NOMO-1 treated with dmso at 0.1 percent for 144 hours (cell line): ENCODE results near the gene TPX2.
"Not testable (repeated sequence)": the region's sequence is repeated elsewhere in the genome, so short reads cannot be mapped to it uniquely, and the experiment has no call there.

Source experiments
- DNase-seq: peaks from one replicate; lab custom pipeline; 2025; ENCODE audit not compliant: unreplicated experiment; lab: John Stamatoyannopoulos, UW

TPX2 gene

DNA sequence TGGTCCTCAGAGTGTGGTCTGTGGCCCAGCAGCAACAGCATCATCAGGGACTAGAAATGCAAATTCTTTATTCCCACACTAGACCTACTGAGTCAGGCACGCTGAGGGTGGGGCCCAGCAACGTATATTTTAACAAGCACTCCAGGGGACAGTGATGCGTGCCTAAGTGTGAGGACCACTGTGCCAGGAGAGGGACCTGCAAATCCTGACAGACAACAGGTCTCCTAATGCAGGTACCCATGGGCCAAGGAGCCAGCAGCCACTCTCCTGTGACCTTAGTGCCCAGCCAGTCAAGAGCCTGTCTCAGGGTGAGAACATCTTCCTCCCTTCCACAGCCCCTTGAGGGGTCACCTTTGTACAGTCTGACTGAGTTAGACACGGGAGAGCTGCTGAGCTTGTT is 72.1 kb downstream of the TPX2 start:
- DNase-seq, result no peak

DNA sequence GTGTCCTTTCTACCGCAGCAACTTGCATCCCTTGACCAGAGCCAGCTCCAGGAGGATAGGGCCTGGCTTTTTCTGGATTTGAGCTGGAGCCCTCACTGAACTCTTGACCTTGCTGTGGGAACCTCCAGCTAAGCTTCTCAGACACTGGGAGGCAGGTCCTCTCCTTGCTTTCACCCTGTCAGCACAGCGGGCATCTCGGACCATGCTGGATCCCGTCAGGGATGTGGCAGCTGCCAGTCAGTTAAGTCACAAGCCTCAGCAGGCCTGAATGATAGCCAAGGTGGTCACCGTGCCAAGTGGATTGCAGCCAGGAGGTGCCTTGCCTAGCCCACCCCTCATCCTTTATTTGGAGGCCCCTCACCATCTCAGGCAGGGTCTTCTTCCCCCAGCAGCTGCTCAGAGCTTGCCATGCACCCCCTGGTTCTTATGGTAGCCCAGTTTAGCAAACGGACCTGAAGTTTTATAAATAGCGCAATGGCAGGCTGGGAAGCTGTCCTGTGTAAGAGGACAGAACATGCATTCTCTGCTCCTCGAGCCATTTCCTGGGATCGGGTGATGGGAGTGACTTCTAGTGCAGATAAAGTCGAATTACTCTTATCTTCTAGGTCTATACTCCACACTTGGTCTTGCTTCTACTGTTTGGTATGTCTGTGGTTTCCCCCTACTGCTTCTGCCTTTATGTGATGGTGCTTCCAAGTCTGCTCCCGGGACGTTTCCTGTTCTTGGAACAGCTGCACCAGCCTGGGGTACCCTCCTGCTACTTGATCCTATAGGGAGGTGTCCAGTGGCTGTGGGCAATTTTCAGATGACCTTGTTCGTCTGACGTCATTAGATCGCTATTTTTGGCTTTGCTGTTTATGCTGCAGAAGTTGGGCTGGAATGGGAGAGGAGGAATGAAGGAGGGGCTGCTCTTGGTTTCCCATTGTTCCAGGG is 73.0 kb downstream of the TPX2 start:
- no peak for DNase-seq

DNA sequence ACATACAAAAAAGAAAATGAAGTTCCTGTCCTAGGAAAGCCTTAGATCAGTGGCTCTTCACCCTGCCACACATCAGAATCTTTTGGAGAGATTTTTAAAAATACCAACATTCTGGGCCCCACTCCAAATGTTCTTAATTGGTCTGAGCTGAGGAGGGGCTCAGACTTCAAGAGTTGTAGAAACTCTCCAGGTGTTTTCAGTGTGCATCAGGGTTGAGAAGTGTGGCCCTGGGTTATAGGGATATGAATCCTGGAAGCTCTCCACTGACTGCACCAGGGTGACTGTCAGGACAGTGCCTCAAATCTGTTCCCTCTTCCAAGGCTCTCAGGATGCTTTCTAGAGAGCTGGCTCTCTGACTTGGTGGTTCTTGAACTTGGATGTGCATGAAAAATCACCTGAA is 74.5 kb downstream of the TPX2 start:
- DNase-seq, result no peak

DNA sequence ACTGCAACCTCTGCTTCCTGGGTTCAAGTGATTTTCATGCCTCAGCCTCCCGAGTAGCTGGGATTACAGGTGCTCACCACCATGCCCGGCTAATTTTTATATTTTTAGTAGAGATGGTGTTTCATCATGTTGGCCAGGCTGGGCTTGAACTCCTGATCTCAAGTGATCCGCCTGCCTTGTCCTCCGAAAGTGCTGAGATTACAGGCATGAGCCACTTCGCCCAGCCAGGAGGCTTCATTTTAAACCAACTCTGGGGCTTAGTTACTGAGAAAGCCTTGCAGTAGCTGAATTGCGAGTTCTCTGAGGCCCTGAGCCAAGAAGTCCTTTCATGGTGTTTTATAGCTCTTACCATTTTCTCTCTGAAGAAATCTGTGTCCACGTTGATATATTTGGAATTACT is 75.1 kb downstream of the TPX2 start:
- not testable (repeated sequence) for DNase-seq

DNA sequence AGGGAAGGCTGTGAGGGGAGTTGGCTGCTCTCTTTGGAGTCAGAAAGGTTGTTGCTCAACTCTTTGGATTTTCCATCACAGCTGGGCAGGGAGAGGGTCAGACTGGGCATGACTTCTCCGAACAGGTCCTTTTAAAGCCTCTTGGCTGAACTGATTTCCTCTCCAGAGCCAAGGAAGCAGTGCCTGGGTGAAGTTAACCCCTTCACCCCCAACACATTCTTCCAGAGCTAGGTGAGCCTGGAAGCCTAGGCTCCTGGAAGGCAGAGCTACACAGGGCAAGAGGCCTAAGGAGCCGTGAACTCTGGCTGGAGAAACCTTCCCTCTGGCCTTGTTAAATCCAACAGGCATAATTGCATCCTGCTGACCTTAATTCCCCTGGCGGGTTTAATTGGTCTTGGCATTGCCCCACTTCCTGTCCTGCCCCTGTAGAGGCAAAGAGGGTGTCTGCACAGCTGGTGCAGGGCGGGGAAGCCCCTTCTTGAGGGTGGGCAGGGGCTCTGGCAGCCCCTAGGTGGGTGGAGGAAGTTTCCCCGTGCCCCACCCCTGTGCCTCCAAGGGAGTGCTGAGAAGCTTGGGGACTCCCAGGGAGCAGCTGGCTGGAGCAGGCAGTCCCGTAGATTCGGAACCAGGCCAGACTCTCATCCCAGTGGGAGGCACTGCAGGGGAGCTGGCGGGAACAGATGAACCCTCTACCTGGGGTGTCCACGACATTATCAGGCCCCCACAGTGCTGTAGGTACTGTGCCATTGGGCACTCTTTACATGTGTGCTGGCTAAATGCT is 76.5 kb downstream of the TPX2 start:
- DNase-seq, result no peak

DNA sequence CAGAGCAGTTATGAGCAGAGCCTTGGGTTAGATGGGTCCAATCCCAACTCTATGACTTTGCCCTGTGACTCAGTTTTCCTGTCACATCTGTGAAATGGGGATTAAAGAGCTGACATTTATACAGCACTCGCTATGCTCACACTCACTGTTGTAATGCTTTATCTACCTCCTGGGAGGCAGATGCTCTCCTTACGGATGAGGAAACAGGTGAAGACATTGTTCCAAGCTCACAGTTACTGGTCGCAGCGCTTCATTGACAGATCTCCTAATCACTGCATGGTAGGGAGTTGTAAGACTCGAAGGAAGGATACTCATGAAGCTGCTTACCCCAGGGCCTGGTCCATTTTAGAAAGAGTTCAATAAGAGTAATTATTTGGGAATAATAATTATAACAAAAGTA is 77.1 kb downstream of the TPX2 start:
- no peak for DNase-seq

DNA sequence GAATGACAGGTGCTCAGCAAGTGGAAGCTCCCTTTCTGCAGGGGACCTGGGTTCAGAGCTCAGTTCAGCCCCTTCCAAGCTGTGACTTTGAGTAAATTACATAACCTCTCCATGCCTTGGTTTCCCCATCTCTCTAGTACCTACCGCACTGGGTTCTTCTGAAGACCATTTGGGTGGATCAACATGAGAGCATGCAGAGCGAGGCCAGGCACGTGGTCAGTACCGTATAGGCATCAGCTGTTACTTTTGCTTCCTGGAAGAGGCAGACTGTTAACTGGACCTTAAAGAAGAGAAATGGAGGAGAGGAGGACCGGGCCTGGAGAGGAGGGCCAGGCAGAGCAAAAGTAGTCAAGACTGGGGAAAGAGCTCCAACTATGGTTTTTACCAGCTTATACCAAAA is 78.4 kb downstream of the TPX2 start:
- no peak for DNase-seq

DNA sequence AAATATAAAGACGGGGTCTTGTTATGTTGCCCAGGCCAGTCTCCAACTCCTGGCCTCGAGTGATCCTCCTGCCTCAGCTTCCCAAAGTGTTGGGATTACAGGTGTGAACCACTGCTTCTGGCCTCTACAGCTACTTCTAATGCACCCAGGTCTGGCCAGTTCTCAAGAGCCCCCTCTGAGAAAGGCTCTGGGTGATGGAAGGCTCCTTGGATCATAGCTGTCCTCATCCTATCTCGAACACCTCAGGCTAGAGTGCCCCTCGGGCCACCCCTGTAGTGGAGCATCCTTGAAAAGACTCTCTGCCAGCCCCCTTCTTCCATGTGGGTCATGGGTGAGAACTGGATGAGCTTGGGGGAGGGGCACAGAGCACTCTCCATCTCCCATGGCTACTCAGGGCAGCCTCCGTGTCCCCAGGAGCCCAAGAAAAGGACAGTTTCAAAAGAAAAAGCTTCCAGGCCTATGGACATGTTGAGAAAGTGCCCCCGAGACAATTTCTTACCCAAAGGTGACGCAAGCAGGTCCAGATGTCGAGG is 79.4 kb downstream of the TPX2 start:
- DNase-seq, result no peak

DNA sequence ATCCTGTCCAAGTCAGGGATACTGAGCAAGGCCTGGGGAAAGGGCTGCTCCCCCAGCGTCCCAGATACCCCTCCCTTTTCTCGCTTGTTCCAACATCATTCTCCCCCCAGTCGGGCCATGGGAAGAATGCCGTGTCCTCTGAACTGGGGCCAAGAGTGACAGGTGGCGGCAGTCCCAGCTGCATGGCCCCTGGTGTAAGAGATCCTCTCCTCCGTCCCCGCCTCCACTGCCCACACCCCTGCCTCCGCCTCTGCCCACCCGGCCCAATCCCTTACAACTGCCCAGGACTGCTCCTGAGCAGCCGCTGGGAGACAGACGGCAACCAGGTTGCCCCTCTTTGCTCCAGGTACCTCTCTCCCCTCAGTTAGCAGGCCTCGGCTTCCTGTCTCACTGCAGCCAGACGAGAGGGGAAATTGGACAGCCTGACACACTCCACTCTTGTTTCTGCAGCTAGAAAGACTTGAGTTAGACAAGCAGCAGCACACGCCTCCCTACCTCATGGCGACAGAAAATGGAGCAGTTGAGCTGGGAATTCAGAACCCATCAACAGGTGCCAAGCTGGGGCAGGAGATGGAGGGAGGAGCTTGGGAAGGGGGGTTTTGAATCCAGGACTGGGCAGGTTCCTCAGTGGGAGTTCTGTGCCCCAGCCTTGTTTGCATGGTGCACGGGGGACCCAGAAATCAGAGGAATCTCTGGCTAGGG is 80.1 kb downstream of the TPX2 start, which contains the start of gene MYLK2:
Gene MYLK2, plus strand, starts transcription at position 274 of the 702 bp plus-strand sequence. Its CDS starts 225 bp downstream, at position 499.
- DNase-seq, result no peak

DNA sequence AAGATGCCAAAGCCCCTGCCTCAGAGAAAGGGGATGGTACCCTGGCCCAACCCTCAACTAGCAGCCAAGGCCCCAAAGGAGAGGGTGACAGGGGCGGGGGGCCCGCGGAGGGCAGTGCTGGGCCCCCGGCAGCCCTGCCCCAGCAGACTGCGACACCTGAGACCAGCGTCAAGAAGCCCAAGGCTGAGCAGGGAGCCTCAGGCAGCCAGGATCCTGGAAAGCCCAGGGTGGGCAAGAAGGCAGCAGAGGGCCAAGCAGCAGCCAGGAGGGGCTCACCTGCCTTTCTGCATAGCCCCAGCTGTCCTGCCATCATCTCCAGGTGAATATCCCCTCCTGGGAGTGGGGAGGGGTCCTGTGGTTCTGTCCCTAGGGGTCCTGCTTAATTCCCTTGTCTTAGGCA is 81.1 kb downstream of the TPX2 start:
- DNase-seq, result no peak

DNA sequence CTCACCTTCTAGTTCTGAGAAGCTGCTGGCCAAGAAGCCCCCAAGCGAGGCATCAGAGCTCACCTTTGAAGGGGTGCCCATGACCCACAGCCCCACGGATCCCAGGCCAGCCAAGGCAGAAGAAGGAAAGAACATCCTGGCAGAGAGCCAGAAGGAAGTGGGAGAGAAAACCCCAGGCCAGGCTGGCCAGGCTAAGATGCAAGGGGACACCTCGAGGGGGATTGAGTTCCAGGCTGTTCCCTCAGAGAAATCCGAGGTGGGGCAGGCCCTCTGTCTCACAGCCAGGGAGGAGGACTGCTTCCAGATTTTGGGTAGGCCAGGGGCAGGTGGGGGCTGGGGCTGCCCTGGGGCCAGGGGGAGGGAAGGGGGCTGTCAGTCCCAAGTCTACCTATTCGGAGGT is 82.3 kb downstream of the TPX2 start:
- DNase-seq, result no peak

DNA sequence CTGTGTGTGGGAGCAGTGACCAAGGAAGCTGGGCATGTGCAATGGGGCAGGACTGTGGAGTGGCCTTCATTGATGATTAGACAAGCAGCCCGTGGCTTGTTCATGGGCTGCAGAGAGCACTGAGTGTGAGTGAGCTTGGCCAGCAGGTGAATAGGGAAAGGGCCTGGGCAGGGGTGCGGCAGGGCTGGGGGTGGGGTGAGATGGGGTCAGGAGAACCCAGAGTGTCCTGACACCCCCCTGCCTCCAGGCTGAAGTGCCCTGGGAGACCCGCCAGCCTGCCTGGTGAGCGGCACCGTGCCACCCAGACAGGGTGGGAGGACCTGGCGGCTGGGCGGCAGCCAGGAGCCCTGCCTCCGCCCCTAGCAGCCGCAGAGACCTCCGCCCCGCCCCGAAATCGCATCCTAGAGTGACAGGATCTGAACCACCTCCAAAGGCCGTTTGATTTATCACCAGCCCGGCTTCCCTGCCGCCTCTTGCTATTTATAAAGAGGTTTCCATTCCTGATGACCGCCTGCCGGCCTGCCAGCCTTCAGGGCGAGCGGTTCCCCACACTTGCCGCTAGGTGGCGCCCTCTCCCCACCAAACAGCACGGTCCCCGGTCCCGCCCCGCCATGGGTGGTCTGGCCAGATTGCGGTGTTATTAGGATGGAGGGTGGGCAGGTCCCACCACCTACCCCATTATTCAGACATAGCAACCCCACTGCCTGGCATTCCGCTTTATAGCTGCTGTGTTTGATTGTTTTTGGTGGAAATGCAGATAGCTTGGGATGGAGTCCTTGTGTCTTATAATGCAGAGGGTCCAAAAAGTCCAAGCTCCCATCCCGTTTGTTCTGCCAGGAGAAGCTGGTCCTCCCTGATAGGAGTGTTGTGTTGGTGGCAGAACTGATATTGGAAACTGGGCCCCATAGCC is 83.6 kb downstream of the TPX2 start:
- no peak for DNase-seq

DNA sequence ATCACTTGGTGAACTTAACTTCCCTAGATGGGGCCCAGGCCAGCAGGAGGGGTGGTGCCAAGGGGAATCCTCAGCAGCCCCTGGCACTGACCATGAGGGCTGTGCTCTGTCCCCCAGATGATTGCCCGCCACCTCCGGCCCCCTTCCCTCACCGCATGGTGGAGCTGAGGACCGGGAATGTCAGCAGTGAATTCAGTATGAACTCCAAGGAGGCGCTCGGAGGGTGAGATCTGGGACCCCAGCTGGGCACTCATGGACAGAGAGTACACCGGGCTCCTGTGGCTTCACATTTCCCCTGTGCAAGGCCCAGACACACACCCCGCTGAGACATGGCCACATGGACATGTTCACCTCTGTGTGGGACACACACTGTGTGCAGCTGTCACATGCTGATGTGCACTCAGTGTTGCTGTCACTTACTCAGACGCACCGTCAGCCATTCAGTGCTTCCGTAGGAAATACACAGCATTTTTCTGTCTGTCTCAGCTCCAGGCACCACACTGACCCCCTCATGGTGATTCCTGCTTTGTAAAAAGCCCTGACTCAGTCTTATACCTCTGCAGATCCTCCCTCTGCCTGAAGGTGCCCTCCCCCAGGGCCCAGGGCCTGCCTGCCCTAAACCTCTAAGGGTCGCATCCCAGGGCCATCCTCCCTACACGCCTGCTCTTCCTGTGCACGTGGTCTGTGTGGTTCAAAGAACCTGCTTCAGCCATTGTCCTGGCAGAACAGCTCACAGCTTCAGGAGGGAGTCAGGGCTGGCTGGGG is 84.5 kb downstream of the TPX2 start:
- no peak for DNase-seq

DNA sequence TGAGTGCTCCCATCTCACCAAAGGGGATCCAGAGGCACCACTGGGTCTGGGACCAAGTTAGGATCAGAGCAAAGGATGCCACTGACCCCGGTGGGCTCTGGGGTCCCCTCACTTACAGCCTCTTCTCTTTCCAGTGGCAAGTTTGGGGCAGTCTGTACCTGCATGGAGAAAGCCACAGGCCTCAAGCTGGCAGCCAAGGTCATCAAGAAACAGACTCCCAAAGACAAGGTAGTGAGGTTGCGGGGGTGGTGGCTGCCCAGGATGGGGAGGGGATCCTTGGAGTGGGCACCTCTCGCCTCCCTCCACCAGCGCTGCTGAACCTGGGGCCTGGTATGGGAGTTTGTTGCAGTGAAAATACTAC is 85.0 kb downstream of the TPX2 start:
- no peak for DNase-seq

DNA sequence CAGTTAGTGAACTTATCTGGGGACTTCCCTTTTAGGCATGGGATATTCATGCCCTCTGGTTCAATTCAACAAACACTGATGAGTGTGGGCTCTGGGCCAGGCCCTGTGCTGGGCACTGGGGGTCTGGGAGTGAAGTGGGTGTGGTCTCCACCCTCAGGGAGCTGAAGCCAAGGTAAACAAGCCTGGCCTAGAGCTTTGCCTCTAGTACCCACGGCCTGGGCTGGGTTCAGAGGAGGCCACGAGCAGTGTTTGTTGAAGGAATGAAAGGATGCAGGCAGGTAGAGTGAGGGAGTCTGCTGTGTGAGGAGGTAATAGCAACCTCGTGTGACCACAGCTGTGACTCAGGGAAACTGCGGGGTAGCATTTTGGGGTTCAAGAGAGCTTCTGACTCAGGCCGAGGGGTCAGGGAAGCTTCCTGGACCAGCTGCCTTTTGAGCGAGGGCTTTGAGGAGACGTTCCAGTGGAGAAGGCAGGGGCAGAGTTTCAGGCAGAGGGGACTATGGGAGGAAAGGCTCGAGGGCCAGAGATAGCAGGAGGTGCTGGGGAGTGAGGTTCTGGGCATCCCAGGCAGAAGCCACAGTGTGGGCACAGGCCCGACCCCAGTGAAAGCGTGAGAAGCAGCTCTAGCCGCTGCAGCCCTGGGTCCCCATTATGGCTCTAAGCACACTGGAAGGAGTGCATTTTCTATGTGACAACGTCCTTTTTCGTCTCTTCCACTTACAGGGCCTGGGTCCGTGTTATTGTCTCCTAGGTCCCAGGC is 85.6 kb downstream of the TPX2 start:
- DNase-seq, result no peak

DNA sequence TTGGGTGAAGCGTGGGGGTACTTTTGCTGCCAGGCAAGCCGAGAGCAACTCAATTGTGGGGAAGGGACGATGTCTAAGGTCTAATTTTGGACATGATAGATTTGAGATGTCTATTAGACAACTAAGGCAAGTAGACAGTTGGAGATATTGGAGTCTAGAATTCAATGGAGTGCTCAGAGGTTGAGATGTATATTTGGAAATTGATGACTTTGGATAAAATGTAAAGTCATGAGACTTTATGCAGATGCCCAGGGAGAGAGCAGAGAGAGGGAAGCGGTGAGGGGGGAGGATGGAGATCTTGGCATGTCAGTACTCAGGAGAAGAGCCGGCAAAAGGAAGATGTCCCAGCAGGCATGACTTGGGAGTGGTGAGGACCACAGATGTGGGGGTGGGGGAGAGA is 87.0 kb downstream of the TPX2 start:
- no peak for DNase-seq

DNA sequence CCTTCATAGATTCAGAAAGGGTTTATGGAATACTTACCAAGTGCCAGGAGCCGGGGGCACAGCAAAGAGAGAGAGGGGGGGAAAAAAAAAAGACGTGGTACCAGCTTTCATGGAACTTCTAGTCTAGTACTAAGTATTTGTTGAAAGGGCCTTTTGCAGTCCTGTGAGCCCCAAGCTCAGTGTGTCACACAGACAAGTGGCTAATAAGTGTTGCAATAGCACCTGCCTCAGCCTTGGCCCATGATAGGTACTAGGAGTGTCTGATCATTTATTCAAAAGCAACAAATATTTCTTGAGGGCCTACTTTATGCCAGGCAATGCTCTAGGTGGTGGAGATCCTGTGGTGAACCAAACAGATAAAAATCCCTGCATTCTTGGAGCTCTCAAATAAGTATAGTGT is 88.0 kb downstream of the TPX2 start:
- no peak for DNase-seq

DNA sequence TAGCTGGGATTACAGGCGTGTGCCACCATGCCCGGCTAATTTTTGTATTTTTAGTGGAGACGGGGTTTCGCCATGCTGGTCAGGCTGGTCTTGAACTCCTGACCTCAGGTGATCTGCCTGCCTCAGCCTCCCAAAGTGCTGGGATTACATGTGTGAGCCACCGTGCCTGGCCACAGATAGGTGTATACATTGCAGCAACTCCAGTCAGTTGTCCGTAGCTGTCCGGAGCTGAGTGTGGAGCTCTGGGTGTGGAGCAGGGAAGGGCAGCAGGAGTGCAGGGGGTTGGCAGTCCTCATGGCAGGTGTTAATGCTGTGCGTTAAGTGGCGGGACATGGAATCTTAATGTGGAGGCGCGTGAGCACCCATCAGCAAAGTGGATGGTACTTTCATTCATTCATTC is 88.9 kb downstream of the TPX2 start:
- DNase-seq, result not testable (repeated sequence)

DNA sequence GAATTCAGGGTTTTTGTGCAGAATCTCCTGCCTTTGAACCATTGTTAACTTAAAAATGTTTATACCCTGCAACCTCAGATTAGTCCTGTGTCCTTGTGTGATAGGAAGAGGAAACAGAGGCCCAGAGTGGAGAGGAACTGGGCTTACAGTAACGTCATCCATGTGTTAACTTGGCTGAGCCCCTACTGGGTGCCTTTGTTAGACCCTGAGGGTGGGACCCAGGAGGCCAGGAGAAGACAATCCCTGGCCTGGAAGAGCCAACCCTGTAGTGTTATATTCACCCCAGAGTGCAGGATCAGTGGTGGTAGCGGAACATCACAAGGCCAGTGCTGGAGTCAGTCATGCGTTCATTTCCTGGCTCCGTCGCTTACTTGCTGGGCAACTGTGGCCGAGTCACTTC is 90.6 kb downstream of the TPX2 start:
- DNase-seq, result no peak
